OCI-M1 (cell line): Measurements from ENCODE around the gene COL6A2.
"Not testable (repeated sequence)": the region's sequence is repeated elsewhere in the genome, so short reads cannot be mapped to it uniquely, and the experiment has no call there.

Experiments used
- DNase-seq: peaks from one replicate; lab custom pipeline; 2025; lab: John Stamatoyannopoulos, UW

COL6A2 gene

GRCh38 chr21:46061063-46061462, 36.8 kb upstream of the COL6A2 start:
- no peak for DNase-seq

DNA sequence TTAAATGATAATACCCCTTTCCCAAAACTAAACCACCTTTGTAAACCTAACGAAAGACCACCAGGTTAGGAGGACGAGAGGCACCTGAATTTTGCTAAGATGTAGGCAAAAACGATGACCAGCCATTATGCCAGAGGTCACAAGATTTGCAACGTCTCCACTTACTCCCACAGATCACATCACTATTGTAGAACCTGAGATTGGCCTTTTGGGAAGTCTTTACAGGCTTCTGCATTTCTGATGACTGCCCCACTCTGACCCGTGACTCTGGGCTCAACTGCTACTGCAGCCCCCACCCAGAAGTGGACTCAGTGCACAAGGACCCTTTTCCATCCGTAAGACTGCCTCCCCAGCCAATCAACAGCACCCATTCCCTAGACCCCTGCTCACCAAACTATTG, 36.4 kb upstream of the COL6A2 start:
- no peak for DNase-seq

- no peak for DNase-seq
Observed at GRCh38 chr21:46061950-46062349, 36.0 kb upstream of the COL6A2 start.

GRCh38 chr21:46062471-46063211, 35.3 kb upstream of the COL6A2 start:
- DNase-seq, result no peak

GRCh38 chr21:46063227-46063626, 34.7 kb upstream of the COL6A2 start:
- DNase-seq, result peak; percentile 16

GRCh38 chr21:46063734-46064680, 33.9 kb upstream of the COL6A2 start:
- no peak for DNase-seq

DNA sequence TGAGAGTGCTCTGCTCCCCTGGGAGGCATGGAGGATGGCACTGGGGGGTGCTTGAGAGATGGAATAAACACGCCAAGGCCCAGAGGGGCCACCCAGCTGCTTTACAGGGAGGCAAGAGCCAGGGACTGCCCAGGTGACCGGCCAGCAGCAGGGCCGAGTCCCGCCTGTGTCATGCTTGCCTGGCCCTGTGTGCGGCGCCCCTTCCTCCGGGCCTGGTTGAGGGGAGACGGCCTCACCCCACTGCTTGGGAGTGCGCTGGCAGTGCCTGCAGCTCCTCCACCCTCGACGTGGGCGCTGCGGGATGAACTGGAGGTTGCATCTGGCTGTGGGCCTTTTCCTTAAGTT, 33.1 kb upstream of the COL6A2 start:
- no peak for DNase-seq

- DNase-seq, result no peak
Observed at GRCh38 chr21:46065215-46065913, 32.5 kb upstream of the COL6A2 start.

- DNase-seq, result no peak
Observed at GRCh38 chr21:46065914-46066551, 31.9 kb upstream of the COL6A2 start.

DNA sequence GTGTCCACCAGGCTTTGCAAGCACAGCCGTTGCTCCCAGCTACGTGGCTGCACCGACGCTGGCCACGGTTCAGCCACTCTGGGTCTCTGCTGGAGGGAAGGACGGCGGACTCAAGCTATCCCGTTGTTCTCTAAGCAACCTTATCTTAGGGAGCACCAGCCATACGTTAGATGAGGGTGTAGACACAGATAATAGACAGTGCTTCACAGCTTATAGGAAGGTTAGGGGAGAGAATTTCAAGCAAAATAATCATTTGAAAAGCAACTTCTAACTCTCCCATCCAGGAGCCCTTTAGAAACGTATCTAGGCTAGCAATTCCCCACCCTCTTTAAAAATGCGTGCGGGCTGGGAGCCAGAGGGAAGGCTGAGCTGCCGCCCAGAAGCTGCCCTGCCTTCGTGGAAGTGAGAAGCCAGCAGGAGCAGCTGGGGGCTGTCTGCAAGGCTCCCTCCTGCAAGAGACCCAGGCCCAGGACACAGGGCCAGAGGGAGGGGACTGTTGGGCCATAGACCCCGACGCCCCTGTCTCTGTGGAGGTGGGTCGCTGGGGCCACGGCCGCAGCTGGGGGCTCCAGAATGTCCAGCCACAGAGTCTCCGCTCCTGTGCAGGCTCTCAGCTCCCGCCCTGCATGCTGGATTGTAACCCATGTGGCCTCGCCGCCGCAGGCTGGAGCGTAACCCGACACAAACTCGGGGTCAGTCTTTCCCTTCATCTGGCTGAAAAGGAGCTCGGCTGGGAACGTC, 31.2 kb upstream of the COL6A2 start:
- peak; percentile 32 for DNase-seq

DNA sequence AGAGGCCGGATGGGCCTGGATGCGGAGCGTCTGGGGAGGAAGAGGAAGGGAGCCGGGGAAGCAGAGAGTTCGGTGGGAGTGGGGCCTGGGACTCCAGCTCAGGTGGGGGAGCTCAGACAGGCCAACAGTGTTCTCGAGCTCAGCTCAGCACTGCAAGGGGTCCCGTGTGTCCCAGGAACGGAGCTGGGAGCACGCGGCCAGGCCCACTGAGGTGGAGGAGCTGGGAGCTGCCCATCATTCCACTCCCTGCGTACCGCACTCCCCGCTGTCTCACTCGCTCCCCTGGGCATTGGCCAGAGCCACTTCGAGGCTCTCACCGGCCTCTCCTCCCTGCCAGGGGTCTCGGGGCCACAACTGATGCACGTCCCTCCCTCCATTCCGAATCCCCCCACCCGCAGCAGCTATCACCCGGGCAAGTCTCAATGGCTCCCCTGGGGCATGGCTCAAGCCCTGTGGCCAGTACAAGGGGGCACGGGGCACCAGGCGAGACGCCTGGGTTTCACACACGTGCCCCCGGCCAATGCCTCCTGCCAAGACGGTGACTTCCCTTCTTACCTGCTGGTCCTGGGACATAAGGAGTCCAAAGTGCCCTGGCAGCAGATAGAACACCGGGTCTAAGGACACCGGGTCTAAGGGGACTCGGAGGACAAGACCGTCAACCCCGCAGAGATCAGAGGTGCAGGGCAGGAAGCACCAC, 30.3 kb upstream of the COL6A2 start:
- no peak for DNase-seq

- DNase-seq, result no peak
Observed at GRCh38 chr21:46068516-46069079, 29.3 kb upstream of the COL6A2 start.

DNA sequence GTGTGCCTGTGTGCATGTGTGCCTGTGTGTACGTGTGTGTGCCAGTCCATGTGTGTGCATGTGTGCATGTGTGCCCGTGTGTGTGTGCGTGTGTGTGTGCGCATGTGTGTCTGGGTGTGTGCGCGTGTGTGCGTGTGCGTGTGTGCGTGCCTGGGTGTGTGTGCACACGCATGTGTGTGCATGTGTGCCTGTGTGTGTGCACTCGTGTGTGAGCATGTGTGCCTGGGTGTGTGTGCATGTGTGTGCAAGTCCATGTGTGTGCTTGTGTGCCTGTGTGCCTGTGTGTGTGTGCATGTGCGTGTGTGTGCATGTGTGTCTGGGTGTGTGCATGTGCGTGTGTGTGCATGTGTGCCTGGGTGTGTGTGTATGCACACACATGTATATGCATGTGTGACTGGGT, 28.7 kb upstream of the COL6A2 start:
- DNase-seq, result no peak

DNA sequence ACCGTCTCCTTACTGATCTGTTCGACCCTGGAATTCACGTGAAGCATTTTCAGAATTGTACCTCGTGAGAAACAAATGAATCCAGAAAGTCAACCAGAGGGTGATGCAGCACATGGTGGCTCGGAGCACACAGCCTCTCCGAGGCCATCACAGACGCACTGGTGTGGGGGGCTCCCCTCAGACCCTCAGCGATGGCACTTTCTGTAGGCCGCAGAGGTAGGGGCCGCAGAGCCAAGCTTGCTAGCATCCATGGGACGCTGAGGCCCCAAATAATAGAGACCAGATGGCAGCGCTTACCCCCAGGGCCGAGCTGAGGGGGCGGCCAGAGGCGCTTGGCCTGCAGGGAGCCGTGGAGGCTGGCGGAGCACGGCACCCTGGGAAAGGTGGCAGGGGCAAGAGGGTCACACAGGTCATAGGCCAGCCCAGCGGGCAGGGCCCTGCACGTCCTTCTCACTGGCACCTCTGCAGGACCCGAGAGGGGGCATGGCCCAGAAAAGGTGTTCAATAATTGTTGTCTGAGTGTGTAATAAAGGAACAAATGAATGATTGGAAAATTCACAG, 28.1 kb upstream of the COL6A2 start:
- no peak for DNase-seq

DNA sequence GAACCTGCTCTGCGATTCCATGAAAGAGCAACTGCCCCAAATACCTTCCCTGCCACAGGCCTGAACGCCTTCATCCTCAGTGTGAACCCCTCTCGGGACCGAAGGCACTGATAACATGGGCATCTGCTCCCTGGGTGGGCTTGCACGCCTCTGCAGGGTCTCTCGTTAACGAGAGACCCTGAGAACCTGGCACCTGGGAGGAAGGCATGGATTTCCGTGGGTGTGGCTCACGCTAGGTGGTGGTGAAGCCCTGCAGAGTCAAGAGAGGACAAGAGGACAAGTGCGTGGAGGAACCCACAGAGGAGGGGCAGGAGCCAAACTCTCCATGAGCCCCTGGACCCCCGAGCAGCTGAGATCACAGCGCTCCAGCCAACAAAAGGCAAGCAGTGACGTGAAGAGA, 26.8 kb upstream of the COL6A2 start:
- DNase-seq, result no peak

- DNase-seq, result not testable (repeated sequence)
Observed at GRCh38 chr21:46076724-46077123, 21.2 kb upstream of the COL6A2 start.

DNA sequence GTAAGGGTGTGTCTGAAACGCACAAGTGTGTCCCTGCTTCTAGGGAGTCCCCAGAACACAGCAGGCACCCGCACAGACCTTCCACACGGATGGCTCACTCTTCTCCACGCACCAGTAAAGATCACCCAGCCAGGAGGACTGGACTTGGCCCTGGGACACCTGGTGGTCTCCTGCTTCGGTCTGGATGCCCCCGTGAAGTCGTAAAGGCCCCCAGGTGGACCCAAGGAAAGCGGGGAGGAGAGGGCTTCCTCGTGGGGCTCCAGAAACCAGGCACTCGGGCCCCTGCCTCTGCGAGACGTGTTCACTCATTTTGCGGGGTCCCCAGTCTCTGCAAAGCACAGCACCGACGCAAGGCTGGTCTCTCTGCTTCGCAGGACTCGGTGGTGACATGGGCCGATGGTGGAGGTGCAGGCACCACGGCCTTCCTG, 20.2 kb upstream of the COL6A2 start:
- DNase-seq, result no peak

GRCh38 chr21:46078322-46078977, 19.5 kb upstream of the COL6A2 start:
- DNase-seq, result no peak

GRCh38 chr21:46078978-46079351, 18.9 kb upstream of the COL6A2 start:
- DNase-seq, result no peak
